HUES48 (cell line): ENCODE results near the gene SSTR3.

Source experiments
- H3K27ac ChIP-seq: one replicate; pipeline ENCODE4 v1.7.0; 2013; ENCODE audit warnings: low read depth, low read length, inconsistent platforms
- H3K27me3 ChIP-seq: 2 replicates; pipeline ENCODE4 v1.6.1; 2013; ENCODE audit warnings: mild to moderate bottlenecking, low read length; ENCODE audit not compliant: control insufficient read depth, insufficient read depth
- H3K36me3 ChIP-seq: 2 replicates; pipeline ENCODE4 v1.6.1; 2013; ENCODE audit warnings: low read length; ENCODE audit not compliant: control insufficient read depth, insufficient read depth
- H3K4me1 ChIP-seq: 2 replicates; pipeline ENCODE4 v1.6.1; 2013; ENCODE audit warnings: mild to moderate bottlenecking, low read length; ENCODE audit not compliant: control insufficient read depth, insufficient read depth
- H3K4me3 ChIP-seq: 2 replicates; pipeline ENCODE4 v1.5.1; 2013; ENCODE audit warnings: mild to moderate bottlenecking, low read depth, low read length
- H3K9ac ChIP-seq: 2 replicates; pipeline ENCODE4 v1.6.1; 2013; ENCODE audit warnings: mild to moderate bottlenecking, low read depth, low read length, moderate library complexity
- H3K9me3 ChIP-seq: 2 replicates; pipeline ENCODE4 v1.6.1; 2013; ENCODE audit warnings: low read length; ENCODE audit not compliant: control insufficient read depth, insufficient read depth

SSTR3 gene

DNA sequence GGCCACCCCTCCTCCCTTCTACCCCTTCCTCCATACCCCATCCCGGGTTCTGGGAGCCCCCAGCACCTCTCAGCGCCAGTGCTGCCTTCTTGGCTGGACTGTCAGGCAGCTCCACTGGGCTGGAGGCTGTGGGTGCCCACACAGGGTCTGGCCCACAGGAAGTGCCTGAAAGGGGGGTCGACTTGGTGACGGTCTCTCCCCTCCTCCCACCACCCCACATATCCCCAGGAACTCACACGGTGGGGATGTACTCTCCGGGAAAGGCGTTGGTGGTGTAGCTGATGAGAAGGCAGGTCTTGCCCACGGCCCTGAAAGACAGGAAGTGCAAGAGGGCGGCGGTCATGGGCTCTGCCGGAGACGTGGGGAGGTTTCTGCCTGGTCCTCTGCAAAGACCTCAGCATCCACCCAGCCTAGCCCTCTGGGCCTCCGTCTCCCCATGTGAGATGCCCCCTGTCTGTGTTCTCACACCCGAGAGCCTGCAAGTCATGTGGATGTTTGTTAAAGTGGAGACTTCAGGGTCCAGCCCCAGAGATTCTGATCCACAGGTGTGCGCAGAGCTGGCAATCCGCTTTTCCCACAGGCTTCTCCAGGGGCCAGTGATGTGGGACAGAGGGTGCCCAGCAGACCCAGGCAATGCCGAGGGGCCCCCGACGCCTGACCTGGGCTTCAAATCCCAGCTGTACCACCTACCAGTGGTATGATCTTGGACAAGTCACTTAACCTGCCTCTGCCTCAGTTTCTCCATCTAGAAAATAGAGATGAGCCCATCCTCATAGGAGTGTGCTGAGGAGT lies 29.3 kb upstream of the SSTR3 start:
- no peaks in the 10 kb centered on the region; the same call in 1 of the 2 replicates for H3K4me1 ChIP-seq
- H3K27ac ChIP-seq = no peak overlapping the region

DNA sequence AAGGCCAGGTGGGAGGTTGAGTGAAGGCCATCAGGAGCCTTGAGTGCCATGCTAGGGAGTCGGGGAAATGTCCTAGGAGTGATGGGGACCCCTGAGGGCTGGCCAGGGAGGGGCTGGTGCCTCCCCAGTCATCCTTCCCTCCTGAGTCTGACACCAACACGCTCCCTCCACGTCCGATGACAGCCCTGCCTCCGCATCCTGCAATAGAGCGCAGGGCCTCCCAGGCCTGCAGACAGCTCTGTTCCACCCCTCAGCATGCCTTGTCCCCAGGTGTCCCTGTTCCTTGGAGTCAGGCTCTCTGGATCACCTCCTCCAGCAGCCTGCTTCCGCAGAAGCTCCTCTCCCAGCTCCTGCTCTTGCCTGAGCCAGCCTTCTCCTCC lies 28.7 kb upstream of the SSTR3 start:
- Histone ChIP-seq H3K4me1 (no peaks in the 10 kb centered on the region; the same call in 1 of the 2 replicates), H3K36me3 (no peaks in the 10 kb centered on the region), H3K4me3 (no peak overlapping the region), H3K27me3 (no peaks in the 10 kb centered on the region), H3K27ac (no peak overlapping the region), H3K9me3 (no peaks in the 10 kb centered on the region), H3K9ac (no peak overlapping the region)

More for the DNA sequence above, 29.3 kb upstream of the SSTR3 start:
- H3K27me3 ChIP-seq = no peaks in the 10 kb centered on the region
- H3K36me3 ChIP-seq = no peaks in the 10 kb centered on the region
- no peak overlapping the region for H3K9ac ChIP-seq
- H3K4me3 ChIP-seq = no peak overlapping the region
- H3K9me3 ChIP-seq = no peaks in the 10 kb centered on the region

DNA sequence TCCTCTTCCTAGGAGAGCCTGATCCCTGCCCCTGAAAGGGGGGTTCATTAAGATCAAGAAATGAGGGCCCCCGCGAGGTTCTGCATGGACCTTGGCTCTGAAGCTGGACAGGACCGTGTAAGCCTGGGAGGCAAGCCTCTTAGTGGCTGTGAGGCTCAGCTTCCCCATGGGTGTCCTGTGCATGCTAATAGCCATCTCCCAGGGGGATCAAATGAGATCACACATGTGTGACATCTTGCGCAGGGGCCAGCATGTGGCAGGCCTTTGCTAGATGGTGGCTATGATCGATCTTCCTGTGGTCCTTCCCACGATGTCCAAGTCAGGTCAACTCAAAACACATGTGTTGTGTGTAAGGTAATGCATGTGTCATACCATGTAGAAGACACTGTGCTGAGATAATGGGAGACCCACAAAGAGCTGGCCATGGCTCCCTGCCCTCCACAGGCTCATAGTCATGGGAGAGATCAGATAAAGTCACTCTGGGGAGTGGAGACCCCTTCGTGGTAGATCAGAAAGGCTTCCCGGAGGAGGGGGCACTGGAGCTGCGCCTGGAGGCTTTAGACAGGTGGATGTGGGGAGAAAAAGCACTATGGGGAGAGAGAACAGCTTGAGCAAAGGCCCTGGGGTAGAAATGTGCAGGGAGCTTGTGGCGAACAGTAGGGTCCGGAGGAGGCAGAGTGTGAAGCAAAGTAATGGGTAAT lies 28.1 kb upstream of the SSTR3 start:
- Histone ChIP-seq H3K4me1 (no peaks in the 10 kb centered on the region; the same call in 1 of the 2 replicates), H3K9me3 (no peaks in the 10 kb centered on the region), H3K36me3 (no peaks in the 10 kb centered on the region), H3K27ac (no peak overlapping the region), H3K9ac (no peak overlapping the region), H3K4me3 (no peak overlapping the region), H3K27me3 (no peaks in the 10 kb centered on the region)

DNA sequence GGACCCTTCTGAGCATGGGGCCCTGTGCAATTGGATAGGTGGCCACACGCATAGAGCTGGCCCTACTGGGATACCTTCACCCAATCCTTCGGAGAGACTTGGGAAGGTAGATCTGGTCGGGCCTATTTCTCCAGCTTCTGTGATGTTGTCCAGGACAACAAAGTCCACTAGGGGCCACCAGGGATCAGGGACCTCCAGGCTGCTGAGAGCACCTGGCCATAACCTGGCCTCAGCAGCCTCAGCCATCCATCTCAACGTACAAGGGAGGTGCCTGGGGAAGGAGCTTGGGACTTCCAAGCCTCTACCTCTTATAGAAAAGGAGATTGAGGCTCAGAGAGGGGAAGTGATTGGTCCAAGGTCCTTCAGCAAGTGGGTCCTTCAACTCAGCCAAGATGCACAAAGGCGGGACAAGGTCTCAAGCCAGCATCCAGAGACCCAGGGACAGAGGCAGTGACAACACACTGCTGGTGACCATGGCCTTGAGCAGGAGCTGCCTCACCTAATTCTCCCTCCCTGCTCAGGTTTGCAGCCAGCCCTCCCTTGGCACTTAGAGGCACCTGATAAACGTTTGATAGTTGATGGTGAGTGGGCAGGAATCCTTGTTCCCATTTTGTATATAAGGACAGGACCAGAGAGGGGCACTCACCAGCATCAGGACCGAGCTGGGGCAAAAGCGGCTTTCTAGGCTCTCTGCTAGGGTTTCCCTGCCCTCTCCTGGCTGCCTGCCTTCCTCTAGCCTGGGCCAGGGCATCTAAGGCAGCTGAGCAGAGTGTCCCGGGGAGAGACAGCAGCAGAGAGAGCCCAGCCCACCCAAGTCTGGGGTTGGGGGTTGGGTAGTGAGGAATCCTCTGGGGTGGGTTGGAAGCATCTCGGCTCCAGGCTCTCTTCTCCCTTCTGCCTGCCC lies 27.3 kb upstream of the SSTR3 start:
- Histone ChIP-seq H3K27ac (no peak overlapping the region), H3K36me3 (no peaks in the 10 kb centered on the region)

DNA sequence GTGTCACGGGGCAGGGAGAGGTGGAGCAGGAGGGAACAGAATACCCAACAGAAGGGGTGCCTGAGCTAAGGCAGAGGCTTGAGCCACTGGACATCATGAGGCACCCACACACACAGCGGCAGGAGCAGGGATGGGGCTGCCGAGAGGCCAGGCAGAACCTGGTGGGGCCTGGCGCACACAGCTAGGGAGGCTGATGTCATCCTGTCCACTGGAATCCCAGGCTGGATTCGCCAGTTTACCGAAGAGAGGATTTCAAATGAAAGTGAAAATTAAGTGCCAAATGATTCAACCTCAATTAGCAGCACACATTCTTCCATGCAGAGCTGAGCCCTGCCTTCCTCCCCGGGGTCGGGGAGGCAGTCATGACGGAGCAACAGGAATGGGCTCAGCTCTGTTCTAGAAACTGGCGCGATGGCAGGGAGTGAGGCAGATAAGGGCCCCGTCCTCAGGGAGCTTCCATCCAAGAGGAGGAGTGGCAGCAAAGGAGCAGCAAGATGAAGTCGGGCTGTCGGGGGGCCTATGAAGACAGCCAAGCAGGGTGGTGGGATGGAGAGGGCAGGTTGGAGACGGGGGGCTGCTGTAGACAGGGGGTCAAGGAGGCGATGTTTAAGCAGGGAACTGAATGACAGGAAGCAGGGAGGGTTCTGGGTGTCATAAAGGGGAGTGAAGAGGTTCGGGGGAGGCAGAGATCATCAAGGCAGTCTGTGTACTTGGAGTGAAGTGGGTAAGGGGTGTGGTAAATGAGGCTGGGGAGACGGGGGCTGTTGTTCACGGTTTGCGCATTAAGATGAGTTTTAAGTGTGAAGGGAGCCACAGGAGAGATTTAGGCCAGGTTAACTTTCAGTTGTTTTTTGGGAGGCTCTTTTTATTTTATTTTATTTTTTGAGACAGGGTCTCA lies 25.3 kb upstream of the SSTR3 start:
- H3K27ac ChIP-seq = no peak overlapping the region
- no peaks in the 10 kb centered on the region for H3K27me3 ChIP-seq
- H3K4me1 ChIP-seq = no peaks in the 10 kb centered on the region
- no peaks in the 10 kb centered on the region for H3K9me3 ChIP-seq
- no peak overlapping the region for H3K9ac ChIP-seq
- no peak overlapping the region for H3K4me3 ChIP-seq
- no peaks in the 10 kb centered on the region for H3K36me3 ChIP-seq

More for the DNA sequence above, 27.3 kb upstream of the SSTR3 start:
- Histone ChIP-seq H3K27me3 (no peaks in the 10 kb centered on the region), H3K9ac (no peak overlapping the region), H3K4me3 (no peak overlapping the region), H3K9me3 (no peaks in the 10 kb centered on the region), H3K4me1 (no peaks in the 10 kb centered on the region; the same call in 1 of the 2 replicates)

DNA sequence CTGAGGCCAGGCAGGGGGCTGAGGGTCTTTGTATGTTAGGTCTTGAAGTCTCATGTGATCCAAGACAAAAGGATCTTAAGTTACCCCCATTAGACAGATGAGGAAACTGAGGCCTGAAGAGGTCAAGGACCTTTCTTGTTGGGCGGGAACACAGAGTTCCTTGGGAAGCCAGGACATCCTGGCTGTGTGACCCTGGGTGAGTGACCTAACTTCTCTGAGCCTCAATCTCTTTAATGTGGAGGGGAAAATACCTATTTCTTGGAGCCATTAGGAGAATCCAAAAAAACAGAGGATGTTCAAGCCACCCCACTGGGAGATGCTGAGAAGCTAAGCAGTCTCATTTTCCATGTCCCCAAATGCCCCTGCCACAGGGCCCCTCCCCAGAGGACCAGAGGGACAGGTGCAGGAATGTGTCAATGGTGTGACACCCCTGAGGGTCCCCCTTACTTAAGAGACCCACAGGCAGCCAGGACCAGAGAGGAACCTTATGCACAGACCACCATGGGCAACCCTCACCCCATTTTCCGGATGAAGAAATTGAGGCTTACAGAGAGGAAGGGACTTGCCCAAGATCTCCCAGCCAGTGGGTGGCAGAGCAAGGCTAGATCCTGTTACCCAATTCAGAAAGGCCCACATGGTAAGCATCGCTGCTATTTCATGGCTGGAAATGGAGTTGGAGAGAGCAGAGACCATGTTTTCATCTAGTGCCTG lies 23.8 kb upstream of the SSTR3 start:
- no peaks in the 10 kb centered on the region for H3K4me1 ChIP-seq
- no peaks in the 10 kb centered on the region for H3K36me3 ChIP-seq
- H3K4me3 ChIP-seq = no peak overlapping the region
- H3K9ac ChIP-seq = no peak overlapping the region
- H3K27me3 ChIP-seq = no peaks in the 10 kb centered on the region
- no peaks in the 10 kb centered on the region for H3K9me3 ChIP-seq
- no peak overlapping the region for H3K27ac ChIP-seq

DNA sequence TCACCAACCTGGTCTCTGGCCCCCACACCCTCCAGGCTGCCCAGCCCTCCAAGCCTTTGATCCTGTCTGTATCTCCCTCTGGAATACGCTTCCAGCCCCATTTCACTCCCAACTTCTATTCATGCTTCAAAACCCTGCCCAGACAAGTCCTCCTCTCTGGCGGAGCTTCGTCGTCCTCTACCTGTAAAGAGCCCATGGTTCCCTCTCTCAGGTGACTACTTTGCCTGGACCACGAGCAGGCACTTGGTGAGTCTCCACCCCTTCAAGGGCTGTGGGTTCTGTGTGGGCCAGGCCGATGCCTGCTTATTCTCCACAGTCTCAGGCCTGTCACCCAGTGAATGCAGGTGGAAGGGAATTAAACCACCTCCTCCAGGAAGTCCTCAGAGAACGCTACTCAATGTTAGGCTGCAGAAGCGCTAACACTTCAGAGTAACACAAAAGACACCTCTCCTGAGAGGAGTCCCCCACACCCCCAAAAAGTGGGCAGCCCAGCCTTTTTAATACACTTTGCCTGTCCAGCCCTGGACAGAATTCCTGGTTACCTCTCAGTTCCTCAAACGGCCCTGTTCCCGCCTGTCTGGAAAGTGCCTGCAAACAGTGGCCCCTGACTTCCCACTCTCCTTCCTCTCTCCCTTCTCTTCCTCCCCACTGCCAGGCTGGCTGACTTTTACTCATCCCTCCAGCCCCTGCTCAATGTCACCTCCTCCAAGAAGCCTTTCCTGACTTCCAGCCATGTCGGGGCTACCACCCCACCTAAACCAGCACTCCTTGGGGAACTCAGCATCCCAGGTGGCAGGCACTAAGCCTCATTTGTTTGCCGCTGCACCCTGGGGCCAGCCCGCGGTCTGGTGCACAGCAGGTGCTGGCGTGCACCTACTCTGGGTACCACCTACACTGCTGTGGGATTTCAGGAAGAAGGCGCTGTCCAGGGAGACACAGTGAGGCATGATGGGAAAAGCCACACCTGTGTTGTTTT lies 22.7 kb upstream of the SSTR3 start:
- Histone ChIP-seq H3K27me3 (no peaks in the 10 kb centered on the region), H3K9me3 (no peaks in the 10 kb centered on the region), H3K4me1 (no peaks in the 10 kb centered on the region), H3K4me3 (no peak overlapping the region), H3K9ac (no peak overlapping the region), H3K36me3 (no peaks in the 10 kb centered on the region), H3K27ac (no peak overlapping the region)

DNA sequence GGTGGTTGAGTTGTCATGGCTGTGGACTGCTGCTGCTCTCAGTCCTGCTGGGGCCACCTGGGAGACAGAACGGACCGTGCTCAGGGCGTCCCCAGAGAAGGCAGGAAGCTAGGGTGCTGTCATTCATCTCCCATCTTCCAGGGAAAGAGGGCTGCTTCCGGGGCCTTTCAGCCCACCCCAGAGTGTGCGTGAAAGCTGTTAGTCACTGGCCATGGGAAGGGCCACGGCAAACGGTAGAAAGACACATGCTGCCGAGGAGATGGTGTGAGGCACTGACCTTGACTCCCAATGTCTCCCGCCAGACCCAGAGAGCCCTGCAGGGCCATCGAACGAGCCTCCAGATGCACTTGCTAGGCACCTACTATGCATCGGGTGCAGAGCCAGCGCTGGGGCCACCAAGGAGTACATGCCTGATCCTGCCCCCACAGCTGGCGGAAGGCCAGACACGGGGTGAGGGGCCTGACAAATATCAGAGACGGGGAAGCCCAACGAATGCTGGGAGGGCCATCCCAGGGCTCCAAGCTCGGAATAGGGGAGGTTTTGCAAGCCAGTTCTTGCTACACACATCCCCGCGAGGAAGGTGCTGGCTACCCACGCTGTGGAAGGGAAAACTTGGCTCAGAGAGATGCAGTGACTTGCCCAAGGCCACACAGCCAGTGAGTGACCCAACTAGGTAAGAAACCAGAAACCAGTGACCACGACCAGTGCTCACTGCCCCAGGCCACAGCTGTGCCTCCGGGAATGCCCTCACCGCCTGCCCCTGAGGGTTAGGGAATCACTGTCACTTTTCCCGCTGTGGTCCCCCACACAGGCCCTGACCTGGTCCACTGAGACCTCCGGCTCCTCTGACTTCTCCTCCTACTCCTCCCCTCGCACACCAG lies 21.7 kb upstream of the SSTR3 start:
- Histone ChIP-seq H3K4me1 (no peaks in the 10 kb centered on the region), H3K9ac (no peak overlapping the region), H3K27me3 (no peaks in the 10 kb centered on the region), H3K36me3 (no peaks in the 10 kb centered on the region), H3K4me3 (no peak overlapping the region), H3K9me3 (no peaks in the 10 kb centered on the region), H3K27ac (no peak overlapping the region)
